ENCODE measurements around the gene CERS6.

DNA sequence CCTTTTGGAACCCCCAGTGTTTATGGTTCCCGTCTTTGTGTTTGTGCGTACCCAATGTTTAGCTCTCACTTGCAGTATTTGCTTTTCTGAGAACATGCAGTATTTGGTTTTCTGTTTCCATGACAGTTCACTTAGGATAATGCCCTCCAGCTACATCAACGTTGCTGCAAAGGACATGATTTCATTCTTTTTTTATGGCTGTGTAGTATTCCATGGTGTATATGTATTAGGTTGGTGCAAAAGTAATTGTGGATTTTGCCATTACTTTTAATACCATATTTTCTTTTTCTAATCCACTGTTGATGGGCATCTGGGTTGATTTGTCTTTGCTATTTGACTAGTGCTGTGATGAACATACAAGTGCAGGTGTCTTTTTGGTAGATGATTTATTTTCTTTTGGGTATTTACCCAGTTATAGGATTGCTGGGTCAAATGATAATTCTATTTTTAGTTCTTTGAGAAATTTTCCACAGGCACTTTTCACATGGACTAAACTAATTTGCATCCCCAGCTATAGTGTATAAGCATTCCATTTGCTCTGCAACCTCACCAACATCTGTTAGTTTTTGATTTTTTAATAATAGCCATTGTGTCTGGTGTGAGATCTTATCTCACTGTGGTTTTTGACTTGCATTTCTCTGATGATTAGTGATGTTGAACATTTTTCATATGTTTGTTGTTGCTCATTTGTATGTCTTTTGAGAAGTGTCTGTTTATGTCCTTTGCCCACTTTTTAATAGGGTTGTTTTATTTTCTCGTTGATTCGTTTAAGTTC, 63.6 kb downstream of the CERS6 start:
- TF ChIP-seq JUND (IDR thresholded peaks at IDR 0.05): no peak
- TF ChIP-seq, protein P1, sequence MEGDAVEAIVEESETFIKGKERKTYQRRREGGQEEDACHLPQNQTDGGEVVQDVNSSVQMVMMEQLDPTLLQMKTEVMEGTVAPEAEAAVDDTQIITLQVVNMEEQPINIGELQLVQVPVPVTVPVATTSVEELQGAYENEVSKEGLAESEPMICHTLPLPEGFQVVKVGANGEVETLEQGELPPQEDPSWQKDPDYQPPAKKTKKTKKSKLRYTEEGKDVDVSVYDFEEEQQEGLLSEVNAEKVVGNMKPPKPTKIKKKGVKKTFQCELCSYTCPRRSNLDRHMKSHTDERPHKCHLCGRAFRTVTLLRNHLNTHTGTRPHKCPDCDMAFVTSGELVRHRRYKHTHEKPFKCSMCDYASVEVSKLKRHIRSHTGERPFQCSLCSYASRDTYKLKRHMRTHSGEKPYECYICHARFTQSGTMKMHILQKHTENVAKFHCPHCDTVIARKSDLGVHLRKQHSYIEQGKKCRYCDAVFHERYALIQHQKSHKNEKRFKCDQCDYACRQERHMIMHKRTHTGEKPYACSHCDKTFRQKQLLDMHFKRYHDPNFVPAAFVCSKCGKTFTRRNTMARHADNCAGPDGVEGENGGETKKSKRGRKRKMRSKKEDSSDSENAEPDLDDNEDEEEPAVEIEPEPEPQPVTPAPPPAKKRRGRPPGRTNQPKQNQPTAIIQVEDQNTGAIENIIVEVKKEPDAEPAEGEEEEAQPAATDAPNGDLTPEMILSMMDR (IDR thresholded peaks at IDR 0.05; ENCODE audit: low read depth, low read length, missing input control): no peak
- TF ChIP-seq, protein P2, sequence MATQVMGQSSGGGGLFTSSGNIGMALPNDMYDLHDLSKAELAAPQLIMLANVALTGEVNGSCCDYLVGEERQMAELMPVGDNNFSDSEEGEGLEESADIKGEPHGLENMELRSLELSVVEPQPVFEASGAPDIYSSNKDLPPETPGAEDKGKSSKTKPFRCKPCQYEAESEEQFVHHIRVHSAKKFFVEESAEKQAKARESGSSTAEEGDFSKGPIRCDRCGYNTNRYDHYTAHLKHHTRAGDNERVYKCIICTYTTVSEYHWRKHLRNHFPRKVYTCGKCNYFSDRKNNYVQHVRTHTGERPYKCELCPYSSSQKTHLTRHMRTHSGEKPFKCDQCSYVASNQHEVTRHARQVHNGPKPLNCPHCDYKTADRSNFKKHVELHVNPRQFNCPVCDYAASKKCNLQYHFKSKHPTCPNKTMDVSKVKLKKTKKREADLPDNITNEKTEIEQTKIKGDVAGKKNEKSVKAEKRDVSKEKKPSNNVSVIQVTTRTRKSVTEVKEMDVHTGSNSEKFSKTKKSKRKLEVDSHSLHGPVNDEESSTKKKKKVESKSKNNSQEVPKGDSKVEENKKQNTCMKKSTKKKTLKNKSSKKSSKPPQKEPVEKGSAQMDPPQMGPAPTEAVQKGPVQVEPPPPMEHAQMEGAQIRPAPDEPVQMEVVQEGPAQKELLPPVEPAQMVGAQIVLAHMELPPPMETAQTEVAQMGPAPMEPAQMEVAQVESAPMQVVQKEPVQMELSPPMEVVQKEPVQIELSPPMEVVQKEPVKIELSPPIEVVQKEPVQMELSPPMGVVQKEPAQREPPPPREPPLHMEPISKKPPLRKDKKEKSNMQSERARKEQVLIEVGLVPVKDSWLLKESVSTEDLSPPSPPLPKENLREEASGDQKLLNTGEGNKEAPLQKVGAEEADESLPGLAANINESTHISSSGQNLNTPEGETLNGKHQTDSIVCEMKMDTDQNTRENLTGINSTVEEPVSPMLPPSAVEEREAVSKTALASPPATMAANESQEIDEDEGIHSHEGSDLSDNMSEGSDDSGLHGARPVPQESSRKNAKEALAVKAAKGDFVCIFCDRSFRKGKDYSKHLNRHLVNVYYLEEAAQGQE (IDR thresholded peaks at IDR 0.05): no peak
- no peak for TF ChIP-seq RAD21 (IDR thresholded peaks at IDR 0.05)
- TF ChIP-seq, protein P3, sequence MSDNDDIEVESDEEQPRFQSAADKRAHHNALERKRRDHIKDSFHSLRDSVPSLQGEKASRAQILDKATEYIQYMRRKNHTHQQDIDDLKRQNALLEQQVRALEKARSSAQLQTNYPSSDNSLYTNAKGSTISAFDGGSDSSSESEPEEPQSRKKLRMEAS (IDR thresholded peaks at IDR 0.05): no peak
- no peak for TF ChIP-seq EGR1 (IDR thresholded peaks at IDR 0.05; ENCODE audit: low read depth in 2 of 2)
- TF ChIP-seq, protein P4, sequence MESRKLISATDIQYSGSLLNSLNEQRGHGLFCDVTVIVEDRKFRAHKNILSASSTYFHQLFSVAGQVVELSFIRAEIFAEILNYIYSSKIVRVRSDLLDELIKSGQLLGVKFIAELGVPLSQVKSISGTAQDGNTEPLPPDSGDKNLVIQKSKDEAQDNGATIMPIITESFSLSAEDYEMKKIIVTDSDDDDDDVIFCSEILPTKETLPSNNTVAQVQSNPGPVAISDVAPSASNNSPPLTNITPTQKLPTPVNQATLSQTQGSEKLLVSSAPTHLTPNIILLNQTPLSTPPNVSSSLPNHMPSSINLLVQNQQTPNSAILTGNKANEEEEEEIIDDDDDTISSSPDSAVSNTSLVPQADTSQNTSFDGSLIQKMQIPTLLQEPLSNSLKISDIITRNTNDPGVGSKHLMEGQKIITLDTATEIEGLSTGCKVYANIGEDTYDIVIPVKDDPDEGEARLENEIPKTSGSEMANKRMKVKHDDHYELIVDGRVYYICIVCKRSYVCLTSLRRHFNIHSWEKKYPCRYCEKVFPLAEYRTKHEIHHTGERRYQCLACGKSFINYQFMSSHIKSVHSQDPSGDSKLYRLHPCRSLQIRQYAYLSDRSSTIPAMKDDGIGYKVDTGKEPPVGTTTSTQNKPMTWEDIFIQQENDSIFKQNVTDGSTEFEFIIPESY (IDR thresholded peaks at IDR 0.05): no peak
- TF ChIP-seq RXRA (IDR thresholded peaks at IDR 0.05): no peak
- TF ChIP-seq YY1 (IDR thresholded peaks at IDR 0.05): no peak
- TF ChIP-seq, protein P5, sequence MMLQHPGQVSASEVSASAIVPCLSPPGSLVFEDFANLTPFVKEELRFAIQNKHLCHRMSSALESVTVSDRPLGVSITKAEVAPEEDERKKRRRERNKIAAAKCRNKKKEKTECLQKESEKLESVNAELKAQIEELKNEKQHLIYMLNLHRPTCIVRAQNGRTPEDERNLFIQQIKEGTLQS (IDR thresholded peaks at IDR 0.05): no peak

Measured in liver (tissue), 3 donors.